Fibroblast of the conjunctiva (primary cell): ENCODE results near the gene GREB1.

Experiments used
- DNase-seq: peaks from one replicate; pipeline ENCODE4 v3.0.0-alpha.2; 2010; ENCODE audit warnings: low read depth

GREB1 gene, protein sequence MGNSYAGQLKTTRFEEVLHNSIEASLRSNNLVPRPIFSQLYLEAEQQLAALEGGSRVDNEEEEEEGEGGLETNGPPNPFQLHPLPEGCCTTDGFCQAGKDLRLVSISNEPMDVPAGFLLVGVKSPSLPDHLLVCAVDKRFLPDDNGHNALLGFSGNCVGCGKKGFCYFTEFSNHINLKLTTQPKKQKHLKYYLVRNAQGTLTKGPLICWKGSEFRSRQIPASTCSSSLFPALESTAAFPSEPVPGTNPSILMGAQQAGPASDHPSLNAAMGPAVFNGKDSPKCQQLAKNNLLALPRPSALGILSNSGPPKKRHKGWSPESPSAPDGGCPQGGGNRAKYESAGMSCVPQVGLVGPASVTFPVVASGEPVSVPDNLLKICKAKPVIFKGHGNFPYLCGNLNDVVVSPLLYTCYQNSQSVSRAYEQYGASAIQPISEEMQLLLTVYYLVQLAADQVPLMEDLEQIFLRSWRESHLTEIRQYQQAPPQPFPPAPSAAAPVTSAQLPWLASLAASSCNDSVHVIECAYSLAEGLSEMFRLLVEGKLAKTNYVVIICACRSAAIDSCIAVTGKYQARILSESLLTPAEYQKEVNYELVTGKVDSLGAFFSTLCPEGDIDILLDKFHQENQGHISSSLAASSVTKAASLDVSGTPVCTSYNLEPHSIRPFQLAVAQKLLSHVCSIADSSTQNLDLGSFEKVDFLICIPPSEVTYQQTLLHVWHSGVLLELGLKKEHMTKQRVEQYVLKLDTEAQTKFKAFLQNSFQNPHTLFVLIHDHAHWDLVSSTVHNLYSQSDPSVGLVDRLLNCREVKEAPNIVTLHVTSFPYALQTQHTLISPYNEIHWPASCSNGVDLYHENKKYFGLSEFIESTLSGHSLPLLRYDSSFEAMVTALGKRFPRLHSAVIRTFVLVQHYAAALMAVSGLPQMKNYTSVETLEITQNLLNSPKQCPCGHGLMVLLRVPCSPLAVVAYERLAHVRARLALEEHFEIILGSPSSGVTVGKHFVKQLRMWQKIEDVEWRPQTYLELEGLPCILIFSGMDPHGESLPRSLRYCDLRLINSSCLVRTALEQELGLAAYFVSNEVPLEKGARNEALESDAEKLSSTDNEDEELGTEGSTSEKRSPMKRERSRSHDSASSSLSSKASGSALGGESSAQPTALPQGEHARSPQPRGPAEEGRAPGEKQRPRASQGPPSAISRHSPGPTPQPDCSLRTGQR (N-terminal part only)

DNA sequence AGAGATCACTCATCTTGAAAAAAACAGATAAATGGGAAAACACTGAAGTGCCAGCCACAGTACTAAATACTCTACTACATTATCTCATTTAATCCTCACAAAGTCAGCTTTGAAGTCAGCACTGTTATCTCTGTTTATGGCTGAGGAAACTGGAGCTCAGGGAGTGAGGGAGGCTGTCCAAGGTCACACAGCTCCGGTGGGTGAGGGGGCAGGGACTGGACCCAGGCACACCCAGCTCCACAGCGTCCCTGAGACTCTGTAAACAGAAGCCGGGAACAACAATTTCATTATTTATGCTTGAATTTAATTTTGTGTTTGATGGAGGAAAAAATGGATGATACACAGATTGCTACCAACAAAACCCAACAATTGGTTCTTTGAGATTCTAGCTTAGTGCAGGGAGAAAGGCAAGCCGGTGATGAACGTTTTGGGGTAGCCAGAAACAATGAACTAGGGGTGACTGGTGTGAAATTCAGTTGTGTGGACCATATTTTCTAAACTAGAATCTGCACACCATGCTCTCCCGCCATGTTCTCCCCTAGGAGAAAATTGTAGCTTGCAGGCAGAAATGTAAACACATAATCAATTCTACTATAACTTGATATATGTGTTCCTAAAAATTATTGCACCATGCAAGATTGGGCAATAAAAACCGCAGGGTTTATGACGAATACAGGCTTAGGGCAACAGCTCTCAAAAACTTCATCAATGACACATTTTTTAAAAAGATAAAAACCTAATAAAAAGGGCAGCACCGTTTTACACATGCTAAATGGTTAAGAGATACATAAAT, at the start of gene GREB1:
Gene GREB1 (plus strand): TSS at position 768 of the 793 bp plus-strand sequence. CDS start 22,570 bp downstream, outside the sequence.
- no peak for DNase-seq

DNA sequence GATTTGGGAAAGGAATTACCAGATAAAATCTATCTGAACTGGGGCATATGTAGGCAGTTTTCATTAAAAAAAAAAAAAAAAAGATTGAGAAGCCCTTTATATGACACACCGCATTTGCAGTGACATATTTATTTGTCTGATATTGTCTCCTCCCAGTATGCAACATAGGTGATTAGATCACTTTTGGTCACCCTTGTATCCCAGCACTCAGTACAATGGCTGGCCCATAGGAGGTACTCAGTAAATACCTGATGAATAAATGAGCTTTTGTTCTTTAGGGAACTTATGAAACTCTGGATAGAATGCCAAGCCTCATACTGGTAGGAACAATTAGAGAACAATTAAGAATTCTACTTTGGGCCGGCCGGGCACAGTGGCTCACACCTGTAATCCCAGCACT, 45.0 kb upstream of the GREB1 start:
- DNase-seq: no peak

DNA sequence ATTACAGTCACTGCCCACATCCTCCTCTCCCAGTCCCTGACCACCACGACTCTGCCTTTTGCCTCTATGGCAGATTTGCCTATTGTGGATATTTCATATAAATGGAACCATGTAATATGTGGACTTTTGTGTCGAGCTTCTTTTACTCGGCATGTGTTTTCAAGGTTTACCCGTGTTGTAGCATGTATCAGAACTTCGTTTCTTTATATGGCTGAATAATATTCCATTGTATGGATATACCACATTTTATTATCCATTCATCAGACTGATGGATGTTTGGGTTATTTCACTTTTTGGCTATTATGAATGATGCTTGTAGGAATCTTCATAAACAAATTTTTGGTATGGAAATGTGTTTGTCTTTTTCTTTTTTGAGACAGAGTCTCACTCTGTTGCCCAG, 43.7 kb upstream of the GREB1 start:
- no peak for DNase-seq

DNA sequence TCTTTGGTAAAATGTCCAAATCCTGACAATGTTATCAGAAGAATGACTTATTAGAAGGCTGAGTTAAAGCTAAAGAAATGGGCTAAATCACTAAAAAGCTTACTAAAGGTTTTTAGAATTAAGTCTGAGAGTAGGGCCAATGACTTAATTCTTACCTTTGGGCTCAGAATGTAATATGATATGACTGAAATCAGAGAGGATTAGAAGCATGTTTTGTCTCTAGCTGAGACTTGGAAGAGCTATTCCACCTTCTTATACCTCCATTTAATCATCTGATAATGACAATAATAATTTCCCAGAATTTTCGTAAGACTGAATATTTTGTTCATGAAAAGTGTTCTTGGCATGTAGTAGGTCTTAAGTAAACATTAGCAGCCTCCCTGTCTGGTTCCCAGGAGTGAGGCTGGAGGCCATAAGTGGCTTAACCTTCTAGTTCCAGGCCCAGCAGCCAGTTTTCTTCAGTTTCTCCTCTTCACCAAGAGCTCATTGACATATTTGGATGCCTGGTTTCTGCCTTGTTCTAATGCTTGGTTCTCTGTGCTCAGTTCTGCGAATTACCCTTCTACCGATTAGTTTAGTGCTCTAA, 42.4 kb upstream of the GREB1 start:
- DNase-seq: no peak

DNA sequence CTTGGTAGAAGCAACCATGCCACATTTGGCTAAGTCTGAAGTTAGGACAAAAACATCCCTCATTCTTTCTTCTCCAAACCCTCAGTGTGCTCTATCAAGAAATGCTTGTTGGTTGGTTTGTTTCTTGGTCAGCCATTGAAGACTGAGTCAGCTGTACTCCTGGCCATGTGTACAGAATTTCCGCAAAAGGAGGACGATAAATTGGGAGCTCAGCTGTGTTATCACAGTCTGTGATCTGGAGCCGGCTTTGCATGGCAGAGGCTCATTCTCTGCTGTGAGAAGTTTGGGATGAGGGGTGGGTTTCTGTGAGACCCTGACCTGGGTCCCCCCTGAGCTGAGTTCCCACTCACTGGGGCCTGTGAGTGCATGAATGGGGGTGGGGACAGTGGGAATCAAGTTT, 41.6 kb upstream of the GREB1 start:
- DNase-seq: no peak

DNA sequence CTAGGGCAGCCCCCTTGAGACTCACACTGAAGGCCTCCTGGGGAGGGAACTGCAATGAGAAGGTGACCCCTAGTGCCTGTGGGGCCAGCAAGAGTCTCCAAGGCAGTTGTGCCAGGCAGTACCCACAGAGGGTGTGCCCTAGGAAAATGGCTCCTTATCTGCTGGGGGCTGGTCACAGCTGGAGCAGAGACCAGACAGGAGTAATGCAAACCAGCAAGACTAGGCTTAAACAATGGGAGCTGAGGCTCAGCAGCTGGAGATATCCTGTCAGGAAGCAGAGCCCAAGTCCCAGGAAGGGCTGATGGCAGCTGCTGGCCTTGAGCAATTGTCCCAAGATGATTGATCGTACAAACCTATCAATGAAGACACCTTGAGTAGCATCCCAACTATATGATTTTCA, 41.1 kb upstream of the GREB1 start:
- no peak for DNase-seq

DNA sequence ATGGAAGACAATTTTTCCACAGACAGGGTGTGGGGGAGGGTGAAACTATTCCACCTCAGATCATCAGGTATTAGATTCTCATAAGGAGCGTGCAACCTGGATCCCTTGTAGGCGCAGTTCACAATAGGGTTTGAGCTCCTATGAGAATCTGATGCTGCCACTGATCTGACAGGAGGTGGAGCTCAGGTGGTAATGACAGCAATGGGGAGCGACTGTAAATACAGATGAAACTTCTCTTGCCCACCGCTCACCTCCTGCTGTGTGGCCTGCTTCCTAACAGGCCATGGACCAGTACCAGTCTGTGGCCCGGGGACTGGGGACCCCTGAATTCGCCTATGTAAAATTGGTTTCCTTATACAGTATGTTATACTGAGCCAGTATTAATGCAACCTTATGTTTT, 40.6 kb upstream of the GREB1 start:
- DNase-seq: no peak

DNA sequence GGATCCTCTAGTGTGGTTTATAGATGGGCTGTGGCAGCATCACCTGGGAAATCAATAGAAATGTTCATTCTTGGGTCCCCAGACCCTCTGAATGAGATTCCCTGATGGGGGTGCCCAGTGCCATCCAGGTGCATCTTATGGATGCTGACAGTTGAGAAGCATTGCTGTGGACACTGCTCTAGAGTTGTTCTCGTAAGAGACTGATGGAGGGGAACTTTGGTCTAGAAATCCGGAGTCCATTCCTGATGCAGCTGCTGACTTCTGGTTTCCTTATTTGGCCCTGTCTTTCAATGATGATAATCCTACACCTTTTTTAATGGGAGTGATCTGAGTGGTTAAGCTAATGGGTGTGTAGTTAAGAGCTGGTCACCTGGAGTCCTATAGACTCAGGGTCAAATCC, 39.5 kb upstream of the GREB1 start:
- no peak for DNase-seq

DNA sequence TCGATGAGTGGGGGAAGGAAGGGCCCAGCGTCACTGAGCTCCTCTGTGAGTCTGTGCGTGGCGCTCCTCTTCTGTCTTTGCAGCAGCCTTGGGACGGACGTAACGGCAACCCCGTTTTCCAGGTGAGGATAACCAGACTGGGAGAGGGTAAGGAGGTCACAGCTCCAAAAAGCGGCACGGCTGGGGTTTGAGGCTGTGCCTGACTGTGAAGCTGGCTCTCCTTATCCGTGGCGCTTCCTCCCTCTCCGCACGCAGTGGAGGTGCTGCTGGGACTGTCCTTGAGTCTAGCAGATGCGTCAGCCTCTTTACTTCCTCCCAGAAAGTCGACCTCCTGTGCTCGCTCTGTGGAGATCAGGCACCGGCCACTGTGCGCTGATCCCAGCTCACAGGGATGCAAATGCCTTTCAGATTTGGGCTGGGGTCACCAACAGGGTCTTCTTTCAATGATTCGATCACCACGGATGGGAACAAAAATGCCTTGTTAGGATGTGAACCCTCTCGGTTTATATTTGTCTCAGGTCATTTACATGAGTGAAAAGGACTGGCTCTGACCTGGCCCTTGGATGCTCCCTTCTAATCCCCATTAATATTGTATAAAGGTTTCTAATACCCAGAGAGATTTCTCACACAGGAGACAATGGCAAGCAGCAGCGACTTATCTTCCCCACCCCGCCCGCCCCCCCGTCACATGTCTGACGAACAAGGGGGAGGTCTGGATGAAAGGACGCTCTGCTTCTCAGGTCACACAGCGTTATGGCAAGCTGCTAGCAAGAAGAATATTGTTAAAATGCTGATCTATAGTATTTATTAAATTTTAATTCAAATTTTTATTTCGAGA, 37.8 kb upstream of the GREB1 start:
- DNase-seq: no peak

DNA sequence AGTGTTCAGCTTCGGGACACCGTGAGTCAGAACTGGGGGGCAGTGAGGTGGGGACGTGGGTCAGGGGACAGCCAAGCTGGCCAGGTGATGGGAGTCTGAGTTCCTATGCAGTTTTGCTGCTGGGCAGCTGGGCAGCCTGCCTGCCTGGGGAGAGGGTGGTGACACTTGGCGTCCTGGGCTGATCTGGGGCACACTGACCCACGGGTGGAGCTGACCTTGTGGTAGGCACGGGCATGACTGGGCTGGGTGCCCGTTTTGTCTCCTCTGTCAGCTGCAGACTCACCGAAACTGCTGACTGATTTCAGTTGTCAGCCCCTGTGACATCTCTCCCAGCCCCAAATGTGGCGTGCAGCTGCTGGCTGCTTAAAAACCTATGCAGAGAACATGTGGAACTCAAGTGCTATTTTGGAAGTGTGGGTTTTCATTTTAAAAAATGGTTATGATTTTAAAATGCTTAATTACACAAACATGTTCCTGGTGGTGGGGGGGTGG, 35.3 kb upstream of the GREB1 start:
- no peak for DNase-seq

DNA sequence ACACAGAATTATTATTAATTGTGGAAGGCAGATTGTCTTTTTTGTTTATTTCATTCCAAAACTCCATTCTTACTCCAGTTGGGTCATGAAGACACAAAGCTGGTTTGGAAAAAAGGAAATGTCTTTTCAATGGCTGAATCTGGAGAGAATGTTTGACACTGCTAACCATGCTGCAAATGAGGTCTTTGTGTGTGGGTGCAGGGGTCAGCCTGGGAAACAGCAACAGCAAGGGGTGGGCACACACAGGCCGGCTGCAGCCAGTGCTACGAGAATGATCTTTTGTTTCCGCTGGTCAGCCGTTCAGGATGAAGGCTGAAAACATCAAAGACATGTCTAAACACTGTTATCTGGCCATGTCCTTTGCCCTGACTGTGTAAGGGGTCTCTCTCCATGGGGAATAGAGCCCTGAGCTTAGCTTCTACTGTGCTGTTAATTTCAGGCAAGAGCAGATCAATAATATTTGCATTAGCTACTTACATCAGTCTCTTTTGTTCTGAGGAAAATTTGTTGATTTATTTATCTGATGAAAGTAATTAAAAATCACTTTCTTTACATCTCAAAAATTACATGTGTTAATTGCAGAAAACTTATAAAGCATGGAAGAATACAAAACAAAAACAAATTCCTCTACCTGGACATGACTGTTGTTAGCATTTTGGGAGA, 34.6 kb upstream of the GREB1 start:
- no peak for DNase-seq

DNA sequence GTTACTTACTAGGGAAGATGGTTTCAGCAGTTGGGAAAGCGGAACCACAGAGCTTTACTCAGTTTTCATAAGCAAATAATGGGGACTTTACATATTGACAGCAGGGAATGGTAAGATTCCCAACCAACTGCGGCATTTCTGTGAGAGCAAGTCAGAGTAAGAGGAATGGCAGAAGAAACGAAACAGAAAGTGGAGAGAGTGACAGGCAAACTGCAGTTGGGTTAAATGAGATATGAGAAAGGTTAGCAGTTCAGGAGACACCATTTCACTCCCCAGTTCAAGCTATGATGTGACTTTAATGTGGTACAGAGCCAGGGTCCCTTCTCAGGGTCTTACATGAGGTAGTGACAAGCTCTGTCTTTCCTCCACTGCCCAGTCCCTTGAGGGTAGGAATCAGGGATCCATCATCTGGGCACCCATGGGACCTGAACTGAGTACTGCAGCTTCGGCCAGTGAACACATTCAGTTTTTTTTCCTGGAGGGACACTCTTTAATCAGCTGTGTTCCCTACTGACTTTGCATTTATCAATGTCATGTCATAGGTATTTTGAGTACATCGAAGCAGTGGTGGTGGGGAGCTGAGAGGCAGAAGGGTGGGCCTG, 33.0 kb upstream of the GREB1 start:
- DNase-seq: no peak

DNA sequence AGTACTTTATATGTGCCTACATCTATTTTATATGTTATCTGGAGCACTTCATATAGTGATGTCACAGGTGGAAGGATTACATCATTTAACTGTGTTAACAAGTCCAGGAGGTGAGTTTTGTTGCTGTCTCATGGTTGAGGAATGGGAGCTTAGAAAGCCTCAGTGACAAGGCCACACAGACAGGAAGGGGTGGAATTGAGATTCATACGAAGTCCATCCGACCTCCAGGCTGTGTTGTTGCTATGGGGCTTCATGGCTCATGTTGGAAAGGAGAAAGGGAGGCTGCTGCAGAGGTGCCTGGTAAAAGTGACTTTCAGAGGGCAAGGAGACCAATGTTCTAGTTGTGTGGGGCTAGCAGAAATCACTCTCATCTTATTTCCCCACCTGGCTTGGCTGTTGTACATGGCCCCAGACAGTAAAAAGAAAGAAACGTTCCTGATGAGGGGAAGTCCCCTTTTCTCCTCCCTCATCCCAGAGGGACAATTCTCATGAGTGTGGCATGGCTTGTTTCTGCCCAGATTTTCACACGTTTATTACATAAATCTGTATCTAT, 31.0 kb upstream of the GREB1 start:
- no peak for DNase-seq

DNA sequence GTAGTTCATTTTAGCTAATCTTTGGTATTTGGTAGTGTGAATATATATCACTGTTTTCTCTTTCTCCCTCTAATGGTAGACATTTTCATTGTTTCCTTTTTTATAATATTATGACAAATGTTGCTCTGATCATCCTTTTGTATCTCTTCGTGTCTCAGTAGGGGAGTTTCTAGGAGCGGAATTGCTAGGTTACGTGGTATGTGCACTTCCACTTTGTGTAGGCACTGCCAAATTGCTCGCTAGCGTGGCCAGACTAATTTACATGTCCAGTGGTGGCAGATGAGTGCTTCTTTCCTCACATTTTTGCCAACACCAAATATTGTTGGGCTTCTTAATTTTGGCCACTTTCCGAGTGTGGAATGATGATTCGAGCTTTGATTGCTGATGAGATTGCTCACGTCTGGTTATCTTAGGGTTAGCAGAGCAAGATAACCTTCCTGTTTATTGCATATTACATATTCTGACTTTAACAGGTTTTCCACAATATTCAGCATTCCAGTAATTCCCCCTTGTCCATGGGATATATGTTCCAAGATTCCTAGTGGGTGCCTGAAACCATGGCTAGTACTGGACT, 30.4 kb upstream of the GREB1 start:
- DNase-seq: no peak

DNA sequence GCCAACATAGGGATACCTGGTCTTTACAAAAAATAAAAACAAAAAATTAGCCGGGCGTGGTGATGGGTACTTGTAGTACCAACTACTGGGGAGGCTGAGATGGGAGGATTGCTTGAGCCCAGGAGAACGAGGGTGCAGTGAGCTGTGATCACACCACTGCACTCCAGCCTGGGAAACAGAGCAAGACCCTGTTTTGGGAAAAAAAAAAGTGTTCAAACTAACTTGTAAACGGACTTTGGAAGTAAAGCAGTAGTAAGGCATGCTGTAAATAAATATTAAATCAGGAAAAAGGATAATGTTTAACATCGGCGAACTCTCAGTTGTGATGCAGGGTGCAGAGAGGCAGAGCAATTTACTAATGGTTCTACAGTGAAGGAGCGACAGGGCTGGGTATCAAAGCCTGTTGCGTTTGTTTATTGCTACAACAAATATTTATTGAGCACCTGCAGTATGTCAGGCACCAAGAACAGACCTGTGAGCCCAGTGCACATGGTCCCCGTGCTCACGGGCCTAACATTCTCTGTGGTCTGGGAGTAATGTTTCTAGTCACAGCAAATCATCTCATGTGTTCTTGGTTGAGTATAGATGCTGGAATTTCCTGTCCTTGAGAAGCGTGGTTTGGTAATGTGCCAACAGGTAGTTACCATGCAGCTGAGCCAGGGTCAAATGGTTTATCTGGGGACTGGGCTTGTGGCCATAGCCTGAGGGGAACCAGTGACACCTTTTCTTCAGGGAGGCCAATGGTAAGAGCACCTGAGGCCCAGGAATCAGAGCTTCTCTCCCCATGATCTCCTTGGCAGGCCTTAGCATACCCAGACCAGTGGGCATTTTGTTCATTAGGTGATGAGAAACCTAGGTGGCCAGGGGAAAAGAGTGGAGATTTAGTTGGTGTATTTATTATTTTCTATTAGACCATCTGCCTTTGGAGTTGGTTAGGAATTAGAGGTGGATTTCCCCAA, 27.9 kb upstream of the GREB1 start:
- no peak for DNase-seq

DNA sequence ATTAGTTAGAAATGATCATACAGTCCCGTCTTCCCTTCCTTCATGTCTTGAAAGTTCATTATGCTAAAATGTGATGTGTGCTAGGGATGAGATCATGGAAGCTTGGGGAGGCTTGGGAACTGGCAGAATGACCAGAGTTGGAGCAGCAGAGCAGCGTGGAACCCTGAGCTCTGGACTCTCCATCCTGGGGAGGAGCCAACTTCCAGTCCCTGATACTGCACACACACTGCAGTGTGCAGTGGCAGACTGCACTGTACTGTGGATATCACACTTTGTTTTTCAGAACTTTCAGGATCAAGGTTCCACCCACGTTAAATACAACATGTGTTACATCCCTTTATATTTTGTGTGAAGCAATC, 27.3 kb upstream of the GREB1 start:
- no peak for DNase-seq

DNA sequence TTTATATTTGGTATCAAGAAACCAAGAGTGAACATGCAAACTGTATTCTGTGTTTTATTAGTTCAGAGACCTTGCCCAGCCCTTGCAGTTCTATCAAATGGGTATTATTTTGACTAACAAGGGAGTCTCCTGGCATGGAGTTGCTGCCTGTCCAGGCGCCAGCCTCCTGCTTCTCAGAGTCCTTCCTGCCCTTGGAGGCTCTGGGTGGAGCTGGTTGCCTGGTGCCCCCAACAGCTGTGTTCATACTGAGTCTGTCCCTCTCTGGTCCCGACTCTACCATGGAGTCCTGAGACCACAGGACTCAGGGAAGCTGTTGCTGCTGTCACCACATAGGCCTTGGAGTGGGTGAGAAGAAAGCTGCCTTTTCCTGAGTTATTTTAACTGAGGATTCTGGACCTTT, 26.3 kb upstream of the GREB1 start:
- DNase-seq: no peak

DNA sequence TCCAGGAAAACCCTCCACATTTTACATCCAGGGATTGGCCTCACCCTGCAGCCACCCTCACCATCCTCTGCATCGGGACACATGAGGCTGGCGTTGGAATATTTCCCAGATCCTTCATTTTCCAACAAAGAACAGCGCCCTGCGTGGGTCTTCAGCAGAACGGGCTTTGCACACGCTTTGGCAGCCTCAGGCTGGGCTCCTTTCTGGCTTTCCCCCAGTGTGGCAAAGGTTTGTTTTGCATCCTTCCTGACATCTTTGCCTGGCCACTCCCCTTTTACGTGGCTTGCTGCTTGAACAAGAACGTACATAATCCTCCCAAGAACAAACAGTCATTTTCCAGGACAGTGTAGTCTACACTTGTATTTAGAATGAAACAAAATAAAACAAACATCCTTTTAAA, 25.6 kb upstream of the GREB1 start:
- DNase-seq: no peak
